Natural killer cell treated with Interleukin-12 subunit alpha and Interleukin-12 subunit beta and Interleukin-15 and Interleukin-18, amount 100 ng/mL, for 72 hours (primary cell): ENCODE measurements around the gene OLFML1. TPM values are rescaled to one million over a fixed set of nuclear protein-coding genes. Genes with fewer than 3 reads are reported as not detected.

Experiments used
- ATAC-seq, 2 donors: fragments of 150-1000 bp; cut with Tn5 transposase in 1 of 2; sonication (Bioruptor Pico), chemical (Tn5 transposase) in 1 of 2; 2 replicates each; pipeline ENCODE4 v1.10.0; 2021
- DNase-seq: peaks from one replicate; pipeline ENCODE4 v3.0.0; 2022; ENCODE audit warnings: low spot score
- H3K27ac Mint-ChIP-seq, 2 donors: 1 replicate in 1 of 2; 2 replicates in 1 of 2; pipeline ENCODE4 v1.8.0; 2022; ENCODE audit warnings: mixed read lengths in 2 of 2, mild to moderate bottlenecking in 1 of 2, moderate library complexity in 1 of 2
- H3K27me3 Mint-ChIP-seq, 2 donors: 1 replicate in 1 of 2; 2 replicates in 1 of 2; pipeline ENCODE4 v1.8.0; 2022; ENCODE audit warnings: mixed read lengths in 2 of 2
- H3K36me3 Mint-ChIP-seq: one replicate; pipeline ENCODE4 v1.8.0; 2022; ENCODE audit warnings: mixed read lengths
- H3K4me1 Mint-ChIP-seq, 2 donors: 1 replicate in 1 of 2; 2 replicates in 1 of 2; pipeline ENCODE4 v1.8.0; 2022; ENCODE audit warnings: low read depth in 2 of 2, mixed read lengths in 2 of 2, mild to moderate bottlenecking in 1 of 2
- H3K4me3 Mint-ChIP-seq: one replicate; pipeline ENCODE4 v1.8.0; 2022; ENCODE audit warnings: mixed read lengths
- H3K9me3 Mint-ChIP-seq: 2 replicates; pipeline ENCODE4 v1.8.0; 2022; ENCODE audit warnings: mixed read lengths
- total RNA-seq, 2 donors: library from RNA; stranded (reverse); gene quantifications; one replicate each; pipeline ENCODE4 v1.2.3, GENCODE V29; 2022

OLFML1 gene
- total RNA-seq, 2 donors from 2014 or later: not detected

GRCh38 chr11:7522121-7522520 is 36.8 kb downstream of the OLFML1 start:
- Mint-ChIP-seq H3K4me3 (no peak overlapping the region), H3K4me1 (peaks cover 22 to 43% of the 10 kb centered on the region in 2 donors), H3K36me3 (no peaks in the 10 kb centered on the region), H3K27me3 (no peaks in the 10 kb centered on the region), H3K27ac (no peak overlapping the region), H3K9me3 (no peaks in the 10 kb centered on the region)
- ATAC-seq (no peak), DNase-seq (no peak)

- Mint-ChIP-seq H3K27ac (no peak overlapping the region), H3K4me1 (peaks cover 24 to 47% of the 10 kb centered on the region in 2 donors), H3K4me3 (no peak overlapping the region), H3K9me3 (no peaks in the 10 kb centered on the region), H3K36me3 (no peaks in the 10 kb centered on the region), H3K27me3 (no peaks in the 10 kb centered on the region)
- ATAC-seq: no peak
- DNase-seq: no peak
These were observed 37.2 kb downstream of the OLFML1 start for GRCh38 chr11:7522546-7522945.

- H3K9me3 Mint-ChIP-seq: no peaks in the 10 kb centered on the region
- H3K27ac Mint-ChIP-seq: no peak overlapping the region
- ATAC-seq: no peak
- no peaks in the 10 kb centered on the region for H3K36me3 Mint-ChIP-seq
- H3K27me3 Mint-ChIP-seq: no peaks in the 10 kb centered on the region
- H3K4me1 Mint-ChIP-seq: peaks cover 30 to 53% of the 10 kb centered on the region in 2 donors
- DNase-seq: no peak
- H3K4me3 Mint-ChIP-seq: no peak overlapping the region
These were observed 38.3 kb downstream of the OLFML1 start for GRCh38 chr11:7523416-7524210.

GRCh38 chr11:7524462-7525235 is 39.3 kb downstream of the OLFML1 start:
- Mint-ChIP-seq H3K27ac (no peak overlapping the region), H3K36me3 (no peaks in the 10 kb centered on the region), H3K4me1 (peaks cover 27 to 46% of the 10 kb centered on the region in 2 donors)

GRCh38 chr11:7525424-7525823 is 40.1 kb downstream of the OLFML1 start:
- Mint-ChIP-seq H3K27ac (no peak overlapping the region), H3K4me3 (no peak overlapping the region), H3K36me3 (no peaks in the 10 kb centered on the region), H3K27me3 (no peaks in the 10 kb centered on the region), H3K4me1 (peaks cover 27 to 46% of the 10 kb centered on the region in 2 donors), H3K9me3 (no peaks in the 10 kb centered on the region)
- ATAC-seq (no peak), DNase-seq (no peak)

More at GRCh38 chr11:7524462-7525235, 39.3 kb downstream of the OLFML1 start:
- DNase-seq (no peak), ATAC-seq (no peak)
- Mint-ChIP-seq H3K27me3 (no peaks in the 10 kb centered on the region), H3K4me3 (no peak overlapping the region), H3K9me3 (no peaks in the 10 kb centered on the region)

DNA sequence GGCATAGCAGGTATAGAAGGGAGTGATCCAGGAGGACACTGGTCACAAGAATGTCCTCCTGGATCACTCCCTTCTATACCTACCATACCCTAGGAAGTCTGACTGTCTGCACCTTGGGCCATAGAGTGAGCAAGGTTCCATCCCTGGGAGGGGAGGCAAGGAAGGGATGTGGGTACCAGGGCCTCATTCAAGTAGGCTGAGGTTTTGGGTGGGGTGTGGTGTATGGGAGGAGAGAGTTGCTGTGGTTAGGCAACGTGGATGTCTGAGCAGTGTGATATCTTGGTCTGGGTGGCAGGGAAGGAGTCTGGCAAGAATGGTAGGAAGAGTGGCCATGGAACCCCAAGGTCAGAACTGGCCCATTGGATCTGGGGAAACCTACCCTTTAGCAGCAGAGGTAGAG is 41.7 kb downstream of the OLFML1 start:
- H3K4me1 Mint-ChIP-seq: peaks cover 37 to 57% of the 10 kb centered on the region in 2 donors
- H3K9me3 Mint-ChIP-seq: no peaks in the 10 kb centered on the region
- H3K27me3 Mint-ChIP-seq: no peaks in the 10 kb centered on the region
- no peak overlapping the region for H3K27ac Mint-ChIP-seq
- H3K36me3 Mint-ChIP-seq: no peaks in the 10 kb centered on the region
- peak overlapping the region; percentile 71 for H3K4me3 Mint-ChIP-seq
- DNase-seq (no peak), ATAC-seq (peak; percentile 70 to 78)

GRCh38 chr11:7528514-7529049 is 43.3 kb downstream of the OLFML1 start:
- peak overlapping the region; percentile 71 for H3K4me3 Mint-ChIP-seq
- no peak for DNase-seq
- H3K4me1 Mint-ChIP-seq: peaks cover 39 to 60% of the 10 kb centered on the region in 2 donors
- H3K27me3 Mint-ChIP-seq: no peaks in the 10 kb centered on the region
- H3K27ac Mint-ChIP-seq: no peak overlapping the region
- no peaks in the 10 kb centered on the region for H3K36me3 Mint-ChIP-seq
- no peak for ATAC-seq
- no peaks in the 10 kb centered on the region for H3K9me3 Mint-ChIP-seq

- H3K36me3 Mint-ChIP-seq: no peaks in the 10 kb centered on the region
- no peak for DNase-seq
- H3K27ac Mint-ChIP-seq: peak overlapping the region in 1 of 2 donors; percentile 17
- no peaks in the 10 kb centered on the region for H3K27me3 Mint-ChIP-seq
- no peak overlapping the region for H3K4me3 Mint-ChIP-seq
- no peaks in the 10 kb centered on the region for H3K9me3 Mint-ChIP-seq
- no peak for ATAC-seq
- H3K4me1 Mint-ChIP-seq: peaks cover 32 to 48% of the 10 kb centered on the region in 2 donors
These were observed 44.8 kb downstream of the OLFML1 start for GRCh38 chr11:7530013-7530640.

GRCh38 chr11:7531011-7531410 is 45.7 kb downstream of the OLFML1 start:
- H3K27me3 Mint-ChIP-seq: peaks cover 0 to under 1% of the 10 kb centered on the region in 2 donors
- H3K36me3 Mint-ChIP-seq: no peaks in the 10 kb centered on the region
- H3K27ac Mint-ChIP-seq: peak overlapping the region in 1 of 2 donors; percentile 17
- peak in 1 of 2 donors; percentile 75 for ATAC-seq
- DNase-seq: no peak
- peaks cover 33 to 41% of the 10 kb centered on the region in 2 donors for H3K4me1 Mint-ChIP-seq
- no peak overlapping the region for H3K4me3 Mint-ChIP-seq
- H3K9me3 Mint-ChIP-seq: no peaks in the 10 kb centered on the region

DNA sequence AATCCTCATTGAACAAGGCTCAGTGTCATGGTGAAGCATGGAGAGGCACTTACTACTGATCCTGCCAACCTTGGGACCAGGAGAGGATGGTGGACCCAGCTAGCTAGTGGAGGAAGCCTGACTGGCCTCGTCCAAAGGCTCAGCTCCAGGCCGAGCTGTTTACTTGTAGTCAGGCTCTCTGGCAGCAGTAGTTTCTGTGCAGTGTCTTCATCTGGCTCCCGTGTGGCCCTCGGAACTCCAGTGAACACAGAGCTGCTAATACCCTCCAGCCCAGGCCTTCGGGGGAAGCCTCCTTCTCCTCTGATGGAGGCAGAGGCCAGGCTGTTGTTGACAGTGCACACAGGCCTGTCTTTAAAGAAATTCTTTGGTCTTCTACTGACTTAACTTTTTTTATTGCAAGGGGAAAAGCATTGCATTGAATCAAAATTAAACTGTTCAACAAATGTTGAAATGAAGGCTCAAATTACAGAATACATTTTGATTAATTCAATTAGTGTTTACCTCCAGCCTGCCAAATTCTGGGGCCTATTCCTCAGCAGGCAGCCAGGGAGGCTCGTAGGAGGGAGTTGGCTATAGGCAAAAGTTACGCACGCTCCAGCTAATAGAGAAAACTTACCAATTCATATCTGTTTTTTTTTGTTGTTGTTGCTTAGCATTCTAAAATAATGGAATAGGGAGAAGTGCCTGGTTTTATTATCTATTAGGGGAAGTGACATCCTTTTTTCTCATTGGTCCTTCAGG is 47.3 kb downstream of the OLFML1 start:
- Mint-ChIP-seq H3K4me1 (peaks cover 35 to 41% of the 10 kb centered on the region in 2 donors), H3K4me3 (no peak overlapping the region), H3K27me3 (peaks cover 0 to 7% of the 10 kb centered on the region in 2 donors), H3K27ac (no peak overlapping the region), H3K36me3 (no peaks in the 10 kb centered on the region), H3K9me3 (no peaks in the 10 kb centered on the region)
- DNase-seq (no peak), ATAC-seq (no peak)

GRCh38 chr11:7533199-7534041 is 48.1 kb downstream of the OLFML1 start:
- Mint-ChIP-seq H3K9me3 (no peaks in the 10 kb centered on the region), H3K27ac (no peak overlapping the region), H3K27me3 (peaks cover 0 to 9% of the 10 kb centered on the region in 2 donors), H3K4me3 (no peak overlapping the region), H3K36me3 (no peaks in the 10 kb centered on the region), H3K4me1 (peaks cover 37 to 41% of the 10 kb centered on the region in 2 donors)
- ATAC-seq (no peak), DNase-seq (no peak)

GRCh38 chr11:7534042-7534378 is 48.7 kb downstream of the OLFML1 start:
- ATAC-seq (no peak), DNase-seq (no peak)
- H3K27ac Mint-ChIP-seq: no peak overlapping the region
- no peaks in the 10 kb centered on the region for H3K9me3 Mint-ChIP-seq
- H3K4me1 Mint-ChIP-seq: peaks cover 39 to 45% of the 10 kb centered on the region in 2 donors
- H3K36me3 Mint-ChIP-seq: no peaks in the 10 kb centered on the region
- H3K4me3 Mint-ChIP-seq: no peak overlapping the region
- H3K27me3 Mint-ChIP-seq: peaks cover 0 to 9% of the 10 kb centered on the region in 2 donors
